ENCODE measurements around the gene SYT6. TPM values are rescaled to one million over a fixed set of nuclear protein-coding genes. Genes with fewer than 3 reads are reported as not detected.

Gene SYT6
- total RNA-seq, 4 donors from 2014 or later: 0.29 to 0.55 TPM; not detected in 2

DNA sequence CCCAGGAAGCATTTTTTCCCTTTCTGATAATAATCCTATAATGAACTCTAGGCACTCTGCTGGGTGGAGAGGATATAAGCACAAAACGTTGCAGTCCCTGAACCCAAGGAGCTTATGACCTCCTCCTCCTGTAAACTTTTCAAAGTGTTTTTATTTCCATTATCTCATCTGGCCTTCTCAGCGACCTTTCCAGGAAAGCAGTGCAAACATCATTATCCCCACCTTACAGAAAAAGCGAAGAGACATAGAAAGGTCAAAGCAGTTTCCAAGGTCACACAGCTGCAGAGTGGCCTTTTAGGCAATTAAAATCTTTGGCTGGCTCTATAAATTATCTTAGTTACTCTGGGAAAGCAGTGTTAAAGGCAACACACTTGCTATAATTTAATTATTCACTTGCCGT is 110.6 kb downstream of the SYT6 start:
- H3K9me3 ChIP-seq: no peaks in the 10 kb centered on the region
- no peaks in the 10 kb centered on the region for H3K36me3 ChIP-seq
- DNase-seq: peak in 1 of 2 donors; percentile 26
- H3K27me3 ChIP-seq: no peaks in the 10 kb centered on the region
- H3K4me1 ChIP-seq: no peaks in the 10 kb centered on the region
- peak overlapping the region in 1 of 2 donors; percentile 27 for H3K27ac ChIP-seq
- TF ChIP-seq POLR2A (IDR thresholded peaks at IDR 0.05) (no peak), CTCF (IDR thresholded peaks at IDR 0.05) (no peak)
- H3K4me3 ChIP-seq: no peak overlapping the region
- intact Hi-C loops (cut with DNase I; ENCODE audit: low total_unique reads): no loop called here

GRCh38 chr1:114040273-114041015 is 113.2 kb downstream of the SYT6 start:
- no peak for TF ChIP-seq CTCF (IDR thresholded peaks at IDR 0.05)
- TF ChIP-seq POLR2A (IDR thresholded peaks at IDR 0.05): no peak
- H3K27ac ChIP-seq: no peak overlapping the region
- no peaks in the 10 kb centered on the region for H3K27me3 ChIP-seq
- H3K9me3 ChIP-seq: no peaks in the 10 kb centered on the region
- H3K4me1 ChIP-seq: no peaks in the 10 kb centered on the region
- H3K4me3 ChIP-seq: no peak overlapping the region
- DNase-seq: no peak
- intact Hi-C loops (cut with DNase I; ENCODE audit: low total_unique reads): no loop called here
- H3K36me3 ChIP-seq: no peaks in the 10 kb centered on the region

Other genes starting within 250 kb of the SYT6 start
- 10 to 100 TPM in 3 of 4 donors, 1 to 10 TPM in 1; 2.8 to 47.8 (median 18.5) TPM for gene AP4B1, start 249.1 kb downstream of the SYT6 start, total RNA-seq
- 1 to 10 TPM; 1.5 to 7.2 (median 3.9) TPM for gene DCLRE1B, start 248.5 kb downstream of the SYT6 start, total RNA-seq
- 10 to 100 TPM; 21.5 to 92.7 (median 39.7) TPM for gene HIPK1, start 224.5 kb downstream of the SYT6 start, total RNA-seq
- 100 to 1,000 TPM in 2 of 4 donors, 10 to 100 TPM in 2; 86.6 to 302 (median 122) TPM for gene OLFML3, start 174.4 kb downstream of the SYT6 start, total RNA-seq

All from uterus (tissue), 4 donors.